ENCODE results near the gene CRHR1. TPM values are rescaled to one million over a fixed set of nuclear protein-coding genes. Genes with fewer than 3 reads are reported as not detected.

Gene CRHR1
- total and polyA plus RNA-seq, 4 donors = not detected

DNA sequence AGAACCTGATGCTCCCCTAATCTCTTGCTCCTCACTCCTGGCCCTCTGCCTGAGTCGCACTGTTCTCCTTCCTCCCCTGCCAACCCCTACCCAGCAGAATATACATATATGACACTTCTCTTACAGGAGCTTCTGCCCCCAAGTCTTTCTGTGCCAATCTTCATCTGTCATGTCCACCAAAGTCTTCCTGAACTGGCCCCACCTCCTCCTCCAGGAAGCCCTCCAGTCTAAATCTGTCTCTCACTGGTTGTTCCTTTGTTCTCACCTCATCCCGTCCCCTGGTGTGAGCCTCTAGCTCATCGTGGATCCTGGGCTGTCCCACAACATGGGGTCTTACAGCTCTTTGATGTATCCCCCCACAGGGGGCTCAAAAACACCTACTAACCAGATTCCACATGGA is 8.3 kb downstream of the CRHR1 start:
- 57 to 58% methylated on average over 3 of the region's 3 CpGs for WGBS, 2 donors
- ATAC-seq (ENCODE audit: insufficient read depth, low FRiP score) = no peak
- Histone ChIP-seq H3K4me1 (ENCODE audit: control insufficient read depth in 5 of 5, insufficient read depth in 5 of 5, low read length in 5 of 5) (no peaks in the 10 kb centered on the region), H3K27ac (ENCODE audit: low read depth in 1 of 2, low read length in 1 of 2) (no peak overlapping the region), H3K9me3 (ENCODE audit: control insufficient read depth in 4 of 4, insufficient read depth in 3 of 4, low read length in 3 of 4) (no peaks in the 10 kb centered on the region), H3K9ac (ENCODE audit: insufficient read depth in 1 of 2, low read length in 2 of 2) (no peak overlapping the region), H3K27me3 (ENCODE audit: control insufficient read depth in 3 of 3, insufficient read depth in 3 of 3, low read length in 2 of 3) (peaks cover 0 to 51% (median 37%) of the 10 kb centered on the region in 3 donors), H3K36me3 (ENCODE audit: control insufficient read depth in 4 of 4, insufficient read depth in 4 of 4, low read length in 4 of 4) (no peaks in the 10 kb centered on the region), H3K4me3 (no peak overlapping the region)
- no peak for DNase-seq
- TF ChIP-seq, protein P1, sequence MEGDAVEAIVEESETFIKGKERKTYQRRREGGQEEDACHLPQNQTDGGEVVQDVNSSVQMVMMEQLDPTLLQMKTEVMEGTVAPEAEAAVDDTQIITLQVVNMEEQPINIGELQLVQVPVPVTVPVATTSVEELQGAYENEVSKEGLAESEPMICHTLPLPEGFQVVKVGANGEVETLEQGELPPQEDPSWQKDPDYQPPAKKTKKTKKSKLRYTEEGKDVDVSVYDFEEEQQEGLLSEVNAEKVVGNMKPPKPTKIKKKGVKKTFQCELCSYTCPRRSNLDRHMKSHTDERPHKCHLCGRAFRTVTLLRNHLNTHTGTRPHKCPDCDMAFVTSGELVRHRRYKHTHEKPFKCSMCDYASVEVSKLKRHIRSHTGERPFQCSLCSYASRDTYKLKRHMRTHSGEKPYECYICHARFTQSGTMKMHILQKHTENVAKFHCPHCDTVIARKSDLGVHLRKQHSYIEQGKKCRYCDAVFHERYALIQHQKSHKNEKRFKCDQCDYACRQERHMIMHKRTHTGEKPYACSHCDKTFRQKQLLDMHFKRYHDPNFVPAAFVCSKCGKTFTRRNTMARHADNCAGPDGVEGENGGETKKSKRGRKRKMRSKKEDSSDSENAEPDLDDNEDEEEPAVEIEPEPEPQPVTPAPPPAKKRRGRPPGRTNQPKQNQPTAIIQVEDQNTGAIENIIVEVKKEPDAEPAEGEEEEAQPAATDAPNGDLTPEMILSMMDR (IDR thresholded peaks at IDR 0.05; ENCODE audit: control extremely low read depth, extremely low read depth) = no peak

DNA sequence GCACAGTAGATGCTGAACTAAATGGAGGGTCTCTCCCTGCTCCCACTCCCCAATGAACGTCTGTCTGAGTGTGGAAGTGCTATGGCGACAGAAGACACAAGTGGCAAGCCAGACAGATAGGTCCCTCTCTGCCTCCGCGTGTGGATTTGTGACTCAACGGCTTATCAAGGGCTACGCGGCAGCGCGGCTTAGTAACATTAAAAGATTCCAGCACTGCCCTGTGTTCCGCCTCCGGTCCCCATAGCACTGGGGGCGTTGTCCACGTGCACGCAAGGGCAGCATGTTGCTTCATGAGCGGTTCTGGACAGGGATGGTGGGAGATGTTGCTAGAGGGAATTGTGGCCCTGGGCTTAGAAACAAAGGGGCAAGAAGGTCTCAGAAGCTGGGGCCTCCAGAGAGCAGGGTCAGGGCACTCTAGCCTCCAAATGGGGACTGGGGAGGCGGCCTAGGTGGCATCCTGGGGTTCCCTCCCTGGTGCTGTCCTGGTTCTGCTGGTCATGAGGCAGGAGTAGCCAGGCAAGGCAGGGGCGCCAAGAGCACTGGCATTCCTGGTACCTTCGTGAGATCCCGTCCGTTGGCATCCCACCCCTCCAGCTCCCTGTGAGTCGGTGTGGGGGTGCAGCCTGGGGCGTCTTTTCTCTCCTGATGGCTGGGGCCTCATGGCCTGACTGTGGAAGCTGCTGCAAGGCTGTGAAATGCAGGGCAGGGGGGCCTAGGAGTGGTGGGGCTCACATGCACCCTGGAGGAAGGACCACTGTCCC is 9.1 kb downstream of the CRHR1 start:
- ATAC-seq (ENCODE audit: insufficient read depth, low FRiP score) = no peak
- H3K9me3 ChIP-seq (ENCODE audit: control insufficient read depth in 4 of 4, insufficient read depth in 3 of 4, low read length in 3 of 4) = no peaks in the 10 kb centered on the region
- no peak overlapping the region for H3K27ac ChIP-seq (ENCODE audit: low read depth in 1 of 2, low read length in 1 of 2)
- TF ChIP-seq, protein P1 (IDR thresholded peaks at IDR 0.05; ENCODE audit: control extremely low read depth, extremely low read depth) = no peak
- no peaks in the 10 kb centered on the region for H3K36me3 ChIP-seq (ENCODE audit: control insufficient read depth in 4 of 4, insufficient read depth in 4 of 4, low read length in 4 of 4)
- no peak overlapping the region for H3K9ac ChIP-seq (ENCODE audit: insufficient read depth in 1 of 2, low read length in 2 of 2)
- H3K4me3 ChIP-seq = no peak overlapping the region
- H3K4me1 ChIP-seq (ENCODE audit: control insufficient read depth in 5 of 5, insufficient read depth in 5 of 5, low read length in 5 of 5) = no peaks in the 10 kb centered on the region
- no peak for DNase-seq
- H3K27me3 ChIP-seq (ENCODE audit: control insufficient read depth in 3 of 3, insufficient read depth in 3 of 3, low read length in 2 of 3) = peaks cover 0 to 44% (median 32%) of the 10 kb centered on the region in 3 donors
- 79 to 85% methylated on average over 21 to 22 of the region's 22 CpGs for WGBS, 2 donors

DNA sequence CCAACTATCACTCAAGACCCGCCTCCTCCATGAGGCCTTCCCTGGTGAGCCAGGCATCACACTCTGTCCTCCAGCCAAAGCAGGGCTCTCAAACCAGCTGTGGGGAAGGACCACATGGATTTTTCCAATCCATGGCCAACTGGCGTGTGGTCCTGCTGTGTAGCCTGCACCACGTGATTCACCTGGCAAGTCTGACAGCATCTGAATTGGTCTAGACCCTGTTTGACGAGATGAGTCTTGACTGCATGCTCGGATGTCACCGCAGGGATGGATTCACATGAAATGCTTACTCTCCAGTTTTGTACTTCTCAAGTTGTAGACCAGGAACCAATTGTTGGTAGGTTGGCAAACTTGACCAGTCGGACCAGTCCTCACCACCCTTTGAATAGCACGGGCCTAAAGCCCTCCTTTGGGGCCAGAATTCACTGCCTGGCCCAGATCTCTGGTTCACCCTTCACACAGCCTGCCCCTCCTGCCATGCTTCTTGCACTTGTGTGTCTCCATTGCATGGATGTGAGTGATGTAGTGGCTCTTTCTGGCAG is 9.9 kb downstream of the CRHR1 start:
- Histone ChIP-seq H3K9me3 (ENCODE audit: control insufficient read depth in 4 of 4, insufficient read depth in 3 of 4, low read length in 3 of 4) (no peaks in the 10 kb centered on the region), H3K4me3 (no peak overlapping the region), H3K36me3 (ENCODE audit: control insufficient read depth in 4 of 4, insufficient read depth in 4 of 4, low read length in 4 of 4) (no peaks in the 10 kb centered on the region), H3K27me3 (ENCODE audit: control insufficient read depth in 3 of 3, insufficient read depth in 3 of 3, low read length in 2 of 3) (peaks cover 0 to 35% (median 25%) of the 10 kb centered on the region in 3 donors), H3K9ac (ENCODE audit: insufficient read depth in 1 of 2, low read length in 2 of 2) (no peak overlapping the region), H3K4me1 (ENCODE audit: control insufficient read depth in 5 of 5, insufficient read depth in 5 of 5, low read length in 5 of 5) (no peaks in the 10 kb centered on the region), H3K27ac (ENCODE audit: low read depth in 1 of 2, low read length in 1 of 2) (no peak overlapping the region)
- WGBS, 2 donors = 86 to 88% methylated on average over 8 of the region's 8 CpGs
- ATAC-seq (ENCODE audit: insufficient read depth, low FRiP score) (no peak), DNase-seq (no peak)
- TF ChIP-seq, protein P1 (IDR thresholded peaks at IDR 0.05; ENCODE audit: control extremely low read depth, extremely low read depth) = no peak

Data from lung (tissue), 12 donors.